ENCODE data around the gene MDM4.

The MDM4 gene

GRCh38 chr1:204523605-204524215 is 7.5 kb downstream of the MDM4 start:
- no peaks in the 10 kb centered on the region for H3K9me3 ChIP-seq (replicated peaks; ENCODE audit: insufficient read depth, low read length)
- no peak overlapping the region for H2AFZ ChIP-seq (ENCODE audit: low read length)
- peaks cover 19% of the 10 kb centered on the region; the same call in 1 of the 2 replicates for H3K36me3 ChIP-seq (replicated peaks; ENCODE audit: insufficient read depth, low read length)
- DNase-seq: no peak
- H3K79me2 ChIP-seq (ENCODE audit: low read length): peaks cover 91% of the 10 kb centered on the region
- H4K20me1 ChIP-seq (ENCODE audit: insufficient read depth, low read length): no peaks in the 10 kb centered on the region
- TF ChIP-seq EZH2phosphoT487 (IDR thresholded peaks at IDR 0.05; ENCODE audit: low read length) (no peak), EZH2 (optimal IDR thresholded peaks at IDR 0.05; ENCODE audit: low read depth, low read length) (no peak), CTCF (IDR thresholded peaks at IDR 0.05; ENCODE audit: low read length) (no peak)
- no peak overlapping the region for H3K9ac ChIP-seq (ENCODE audit: low read length)
- no peaks in the 10 kb centered on the region for H3K9me2 ChIP-seq (replicated peaks; ENCODE audit: insufficient read depth, low read length)
- H3K4me3 ChIP-seq (ENCODE audit: low read length): no peak overlapping the region
- no peak overlapping the region for H3K4me2 ChIP-seq (ENCODE audit: low read depth, low read length)
- peaks cover 42% of the 10 kb centered on the region for H3K4me1 ChIP-seq (ENCODE audit: low read length)
- no peak overlapping the region for H3K27ac ChIP-seq (ENCODE audit: low read length)
- no peaks in the 10 kb centered on the region for H3K27me3 ChIP-seq (replicated peaks; ENCODE audit: insufficient read depth, low read length)
- peaks cover 30% of the 10 kb centered on the region for H3F3A ChIP-seq (ENCODE audit: insufficient read depth, low read length)

- H3K36me3 ChIP-seq (replicated peaks; ENCODE audit: insufficient read depth, low read length): peaks cover 19% of the 10 kb centered on the region; the same call in 1 of the 2 replicates
- DNase-seq: no peak
- TF ChIP-seq CTCF (IDR thresholded peaks at IDR 0.05; ENCODE audit: low read length) (no peak), EZH2phosphoT487 (IDR thresholded peaks at IDR 0.05; ENCODE audit: low read length) (no peak), EZH2 (optimal IDR thresholded peaks at IDR 0.05; ENCODE audit: low read depth, low read length) (no peak)
- H3K27ac ChIP-seq (ENCODE audit: low read length): no peak overlapping the region
- no peak overlapping the region for H3K9ac ChIP-seq (ENCODE audit: low read length)
- no peak overlapping the region for H3K4me2 ChIP-seq (ENCODE audit: low read depth, low read length)
- H2AFZ ChIP-seq (ENCODE audit: low read length): no peak overlapping the region
- no peaks in the 10 kb centered on the region for H3K9me3 ChIP-seq (replicated peaks; ENCODE audit: insufficient read depth, low read length)
- H3K27me3 ChIP-seq (replicated peaks; ENCODE audit: insufficient read depth, low read length): no peaks in the 10 kb centered on the region
- H3K4me1 ChIP-seq (ENCODE audit: low read length): peaks cover 31% of the 10 kb centered on the region
- H3K9me2 ChIP-seq (replicated peaks; ENCODE audit: insufficient read depth, low read length): no peaks in the 10 kb centered on the region
- peaks cover 91% of the 10 kb centered on the region for H3K79me2 ChIP-seq (ENCODE audit: low read length)
- H3F3A ChIP-seq (ENCODE audit: insufficient read depth, low read length): peaks cover 19% of the 10 kb centered on the region
- no peak overlapping the region for H3K4me3 ChIP-seq (ENCODE audit: low read length)
- no peaks in the 10 kb centered on the region for H4K20me1 ChIP-seq (ENCODE audit: insufficient read depth, low read length)
These were observed 8.8 kb downstream of the MDM4 start for GRCh38 chr1:204524986-204525385.

- H3K79me2 ChIP-seq (ENCODE audit: low read length): peaks cover 83% of the 10 kb centered on the region
- no peaks in the 10 kb centered on the region for H3K9me2 ChIP-seq (replicated peaks; ENCODE audit: insufficient read depth, low read length)
These were observed 12.0 kb downstream of the MDM4 start for GRCh38 chr1:204528241-204528640.

More at GRCh38 chr1:204528241-204528640, 12.0 kb downstream of the MDM4 start:
- Histone ChIP-seq H3F3A (ENCODE audit: insufficient read depth, low read length) (peaks cover 4% of the 10 kb centered on the region; the same call in 1 of the 2 replicates), H3K4me2 (ENCODE audit: low read depth, low read length) (no peak overlapping the region), H3K4me3 (ENCODE audit: low read length) (no peak overlapping the region), H3K9ac (ENCODE audit: low read length) (no peak overlapping the region), H3K27me3 (replicated peaks; ENCODE audit: insufficient read depth, low read length) (no peaks in the 10 kb centered on the region), H2AFZ (ENCODE audit: low read length) (no peak overlapping the region), H3K9me3 (replicated peaks; ENCODE audit: insufficient read depth, low read length) (no peaks in the 10 kb centered on the region), H4K20me1 (ENCODE audit: insufficient read depth, low read length) (no peaks in the 10 kb centered on the region), H3K36me3 (replicated peaks; ENCODE audit: insufficient read depth, low read length) (peaks cover 22% of the 10 kb centered on the region), H3K4me1 (ENCODE audit: low read length) (peaks cover 6% of the 10 kb centered on the region; the same call in 1 of the 2 replicates), H3K27ac (ENCODE audit: low read length) (no peak overlapping the region)
- TF ChIP-seq EZH2phosphoT487 (IDR thresholded peaks at IDR 0.05; ENCODE audit: low read length) (no peak), CTCF (IDR thresholded peaks at IDR 0.05; ENCODE audit: low read length) (no peak), EZH2 (optimal IDR thresholded peaks at IDR 0.05; ENCODE audit: low read depth, low read length) (no peak)
- DNase-seq: no peak
